Daoy (cell line): ENCODE data around the gene CSNK1G1. TPM values are rescaled to one million over a fixed set of nuclear protein-coding genes. Genes with fewer than 3 reads are reported as not detected.
A peak's percentile ranks its signal among the peaks of the same experiment; 100 is the strongest.

Source experiments
- DNase-seq: peaks from one replicate; pipeline ENCODE4 v3.0.0-alpha.2; 2015; ENCODE audit warnings: low read depth
- total RNA-seq: library from RNA; depleted of rRNA; stranded (reverse); fragments of >200 nt; shearing (Covaris generic); gene quantifications from 2 replicates; pipeline ENCODE4 v1.2.3, GENCODE V29; 2014

CSNK1G1 gene
- total RNA-seq, 1 experiment from 2014 or later, result 10.7 TPM

GRCh38 chr15:64153480-64154367, 202.2 kb downstream of the CSNK1G1 start:
- DNase-seq, result peak; percentile 88

- DNase-seq, result peak; percentile 35
These were observed 203.2 kb downstream of the CSNK1G1 start for GRCh38 chr15:64152507-64153387.

GRCh38 chr15:64151727-64152506, 204.1 kb downstream of the CSNK1G1 start, which contains the start of gene SNX22:
Gene SNX22 (plus strand): TSS chr15:64151731. CDS start chr15:64151776, 45 bp downstream.
- DNase-seq, result peak; percentile 17

- no peak for DNase-seq
These were observed 205.9 kb downstream of the CSNK1G1 start for GRCh38 chr15:64149893-64150578.

- DNase-seq, result peak; percentile 34
These were observed 206.5 kb downstream of the CSNK1G1 start for GRCh38 chr15:64149424-64149823.

- DNase-seq, result no peak
These were observed 207.4 kb downstream of the CSNK1G1 start for GRCh38 chr15:64148581-64148980.

GRCh38 chr15:64148168-64148567, 207.8 kb downstream of the CSNK1G1 start:
- no peak for DNase-seq

- no peak for DNase-seq
These were observed 208.9 kb downstream of the CSNK1G1 start for GRCh38 chr15:64146885-64147681.

- no peak for DNase-seq
These were observed 209.5 kb downstream of the CSNK1G1 start for GRCh38 chr15:64146520-64146884.

GRCh38 chr15:64146041-64146440, 209.9 kb downstream of the CSNK1G1 start:
- no peak for DNase-seq

GRCh38 chr15:64144565-64145281, 211.2 kb downstream of the CSNK1G1 start:
- no peak for DNase-seq

- no peak for DNase-seq
These were observed 211.8 kb downstream of the CSNK1G1 start for GRCh38 chr15:64144192-64144564.

- no peak for DNase-seq
These were observed 212.7 kb downstream of the CSNK1G1 start for GRCh38 chr15:64143276-64143675.

- DNase-seq, result no peak
These were observed 214.0 kb downstream of the CSNK1G1 start for GRCh38 chr15:64141798-64142512.

GRCh38 chr15:64138331-64138941, 217.5 kb downstream of the CSNK1G1 start:
- no peak for DNase-seq

GRCh38 chr15:64137226-64137833, 218.6 kb downstream of the CSNK1G1 start:
- no peak for DNase-seq

GRCh38 chr15:64136347-64136746, 219.6 kb downstream of the CSNK1G1 start:
- DNase-seq, result no peak

GRCh38 chr15:64134345-64134829, 221.6 kb downstream of the CSNK1G1 start:
- no peak for DNase-seq
